Thyroid gland (tissue), 4 donors: ENCODE results near the gene EYS.

Experiments
- CTCF ChIP-seq, 6 experiments: fragments of 200-600 bp in 3 of 6; fragments of 450-650 bp in 3 of 6; sonication (generic) in 3 of 6; IDR thresholded peaks; one replicate each; pipeline ENCODE4 v1.5.1; 2016 to 2019; ENCODE audit warnings: antibody characterized with exemption in 6 of 6, mild to moderate bottlenecking in 2 of 6, inconsistent platforms in 1 of 6, moderate library complexity in 1 of 6
- POLR2A ChIP-seq, 2 donors: fragments of 450-650 bp; IDR thresholded peaks; one replicate each; pipeline ENCODE4 v1.6.1; 2017; ENCODE audit warnings: antibody characterized with exemption in 2 of 2, mild to moderate bottlenecking in 2 of 2, moderate library complexity in 1 of 2

- TF ChIP-seq POLR2A (IDR thresholded peaks at IDR 0.05) (no peak), CTCF (IDR thresholded peaks at IDR 0.05) (no peak)
Observed at GRCh38 chr6:63817492-63818050, 1889.5 kb downstream of the EYS start.
